H9 (cell line): ENCODE data around the gene PFKFB2. TPM values are rescaled to one million over a fixed set of nuclear protein-coding genes. Genes with fewer than 3 reads are reported as not detected.

ENCODE experiments used
- DNase-seq: peaks from one replicate; pipeline ENCODE4 v3.0.0-alpha.2; 2017
- H2AFZ ChIP-seq: one replicate; pipeline ENCODE4 v1.6.1; 2013; ENCODE audit warnings: mild to moderate bottlenecking, low read length, control low read depth, moderate library complexity
- H2AK5ac ChIP-seq: 2 replicates; pipeline ENCODE4 v1.6.1; 2013; ENCODE audit warnings: low read length, control low read depth, mixed read lengths; ENCODE audit not compliant: insufficient read length
- H2BK120ac ChIP-seq: one replicate; pipeline ENCODE4 v1.6.1; 2013; ENCODE audit warnings: low read depth, mild to moderate bottlenecking, low read length, control low read depth, inconsistent platforms; ENCODE audit not compliant: poor library complexity, severe bottlenecking
- H2BK12ac ChIP-seq: 2 replicates; pipeline ENCODE4 v1.6.1; 2013; ENCODE audit warnings: low read length, control low read depth, mixed read lengths, low read depth; ENCODE audit not compliant: insufficient read length
- H2BK15ac ChIP-seq: 2 replicates; pipeline ENCODE4 v1.6.1; 2013; ENCODE audit warnings: low read depth, low read length, control low read depth
- H2BK20ac ChIP-seq: one replicate; pipeline ENCODE4 v1.6.1; 2013; ENCODE audit warnings: low read depth, mild to moderate bottlenecking, low read length, control low read depth, inconsistent platforms; ENCODE audit not compliant: poor library complexity, severe bottlenecking
- H2BK5ac ChIP-seq: 2 replicates; pipeline ENCODE4 v1.6.1; 2013; ENCODE audit warnings: low read length, control low read depth, mixed read lengths; ENCODE audit not compliant: insufficient read length
- H3K14ac ChIP-seq: 2 replicates; pipeline ENCODE4 v1.6.1; 2013; ENCODE audit warnings: low read length, control low read depth; ENCODE audit not compliant: insufficient read depth
- H3K18ac ChIP-seq: 2 replicates; pipeline ENCODE4 v1.6.1; 2013; ENCODE audit warnings: low read depth, mild to moderate bottlenecking, mixed read lengths, low read length, control low read depth; ENCODE audit not compliant: insufficient read length
- H3K23ac ChIP-seq: 2 replicates; pipeline ENCODE4 v1.6.1; 2013; ENCODE audit warnings: low read length, control low read depth, mixed read lengths, low read depth; ENCODE audit not compliant: insufficient read length
- H3K23me2 ChIP-seq: 2 replicates; pipeline ENCODE4 v1.6.1; 2013; ENCODE audit warnings: low read depth, mild to moderate bottlenecking, mixed read lengths, low read length, control low read depth; ENCODE audit not compliant: insufficient read length, poor library complexity, severe bottlenecking
- H3K27ac ChIP-seq: 2 replicates; pipeline ENCODE4 v1.5.1; 2013; ENCODE audit warnings: low read length, control low read depth, mixed read lengths, low read depth; ENCODE audit not compliant: insufficient read length
- H3K27me3 ChIP-seq: 2 replicates; pipeline ENCODE4 v1.6.1; 2013; ENCODE audit warnings: low read length, control low read depth, inconsistent platforms; ENCODE audit not compliant: insufficient read depth
- H3K4ac ChIP-seq: 2 replicates; pipeline ENCODE4 v1.6.1; 2013; ENCODE audit warnings: low read depth, mild to moderate bottlenecking, control low read depth, inconsistent platforms, low read length, moderate library complexity
- H3K4me1 ChIP-seq: 2 replicates; pipeline ENCODE4 v1.6.1; 2013; ENCODE audit warnings: low read length, control low read depth, inconsistent platforms; ENCODE audit not compliant: insufficient read depth
- H3K4me2 ChIP-seq: 2 replicates; pipeline ENCODE4 v1.6.1; 2013; ENCODE audit warnings: low read length, control low read depth, mixed read lengths; ENCODE audit not compliant: insufficient read length, insufficient read depth
- H3K56ac ChIP-seq: 2 replicates; pipeline ENCODE4 v1.6.1; 2013; ENCODE audit warnings: low read depth, mild to moderate bottlenecking, mixed read lengths, low read length, control low read depth; ENCODE audit not compliant: insufficient read length
- H3K79me1 ChIP-seq: 2 replicates; pipeline ENCODE4 v1.6.1; 2013; ENCODE audit warnings: low read depth, mild to moderate bottlenecking, moderate library complexity, low read length, control low read depth, inconsistent platforms; ENCODE audit not compliant: insufficient read depth, poor library complexity, severe bottlenecking
- H3K79me2 ChIP-seq: 2 replicates; pipeline ENCODE4 v1.6.1; 2013; ENCODE audit warnings: low read length, control low read depth, inconsistent platforms; ENCODE audit not compliant: insufficient read depth
- H3K9ac ChIP-seq: 2 replicates; pipeline ENCODE4 v1.6.1; 2013; ENCODE audit warnings: low read length, control low read depth, mixed read lengths; ENCODE audit not compliant: insufficient read length; ENCODE audit errors: extremely low read depth
- H3K9me3 ChIP-seq: one replicate; pipeline ENCODE4 v1.6.1; 2013; ENCODE audit warnings: low read depth, low read length, inconsistent platforms; ENCODE audit not compliant: control insufficient read depth
- H3T11ph ChIP-seq: one replicate; pipeline ENCODE4 v1.6.1; 2013; ENCODE audit warnings: mild to moderate bottlenecking, low read length, control low read depth, inconsistent platforms
- H4K20me1 ChIP-seq: one replicate; pipeline ENCODE4 v1.6.1; 2013; ENCODE audit not compliant: control insufficient read depth, insufficient read length, insufficient read depth
- H4K5ac ChIP-seq: 2 replicates; pipeline ENCODE4 v1.6.1; 2013; ENCODE audit warnings: low read depth, mild to moderate bottlenecking, mixed read lengths, low read length, control low read depth; ENCODE audit not compliant: insufficient read length
- H4K8ac ChIP-seq: replicated peaks from 2 replicates; pipeline ENCODE4 v1.6.1; 2013; ENCODE audit warnings: low read length, control low read depth, mixed read lengths, low read depth; ENCODE audit not compliant: insufficient read length
- H4K91ac ChIP-seq: 2 replicates; pipeline ENCODE4 v1.6.1; 2013; ENCODE audit warnings: low read depth, mild to moderate bottlenecking, moderate library complexity, mixed read lengths, low read length, control low read depth; ENCODE audit not compliant: insufficient read length
- H3K27ac Mint-ChIP-seq, 3 experiments: 2 replicates in 2 of 3; 3 replicates in 1 of 3; pipeline ENCODE4 v1.8.0; 2020 to 2021; ENCODE audit warnings: mixed read lengths in 3 of 3, mild to moderate bottlenecking in 1 of 3, moderate library complexity in 1 of 3
- H3K27me3 Mint-ChIP-seq: 2 replicates; pipeline ENCODE4 v1.8.0; 2021; ENCODE audit warnings: low read depth, mild to moderate bottlenecking, moderate library complexity, mixed read lengths
- H3K36me3 Mint-ChIP-seq, 3 experiments: 2 replicates in 2 of 3; 3 replicates in 1 of 3; pipeline ENCODE4 v1.8.0; 2020 to 2021; ENCODE audit warnings: low read depth in 3 of 3, mixed read lengths in 3 of 3; ENCODE audit not compliant: insufficient read depth in 1 of 3
- H3K4me1 Mint-ChIP-seq, 2 experiments: 2 replicates each; pipeline ENCODE4 v1.8.0; 2020; ENCODE audit warnings: mixed read lengths in 2 of 2
- H3K4me3 Mint-ChIP-seq, 2 experiments: 2 replicates in 1 of 2; 3 replicates in 1 of 2; pipeline ENCODE4 v1.8.0; 2020 to 2021; ENCODE audit warnings: mild to moderate bottlenecking in 2 of 2, mixed read lengths in 2 of 2, moderate library complexity in 1 of 2
- H3K9me3 Mint-ChIP-seq, 2 experiments: 2 replicates in 1 of 2; 3 replicates in 1 of 2; pipeline ENCODE4 v1.8.0; 2020; ENCODE audit warnings: mild to moderate bottlenecking in 2 of 2, mixed read lengths in 2 of 2, moderate library complexity in 1 of 2
- CTCF ChIP-seq: fragments of 200-600 bp; sonication (generic); conservative IDR thresholded peaks from 3 replicates; pipeline ENCODE4 v1.8.0; 2021; ENCODE audit warnings: antibody characterized with exemption, mild to moderate bottlenecking
- WGBS: extraction: QIAGEN DNeasy Blood & Tissue Kit; methylation state at CpG from one replicate; pipeline ENCODE4 v1.1.7; 2013; ENCODE audit warnings: missing lambda C conversion rate, low lambda C conversion rate, mixed read lengths; ENCODE audit not compliant: insufficient read length; ENCODE audit errors: extremely low coverage; 5-methylcytosine and 5-hydroxymethylcytosine counted together
- total RNA-seq: library from RNA; stranded (reverse); gene quantifications from 2 replicates; pipeline ENCODE4 v1.2.1, GENCODE V29; 2021

PFKFB2 gene
- total RNA-seq, 1 experiment from 2014 or later = 14.6 TPM

GRCh38 chr1:207089627-207090355 lies 36.7 kb downstream of the PFKFB2 start:
- Histone ChIP-seq H3K4ac (no peak overlapping the region), H4K91ac (no peak overlapping the region), H2BK5ac (no peak overlapping the region), H2AFZ (no peak overlapping the region), H3K9me3 (no peaks in the 10 kb centered on the region), H2BK120ac (no peak overlapping the region), H2BK15ac (no peak overlapping the region), H2BK12ac (no peak overlapping the region), H3K79me1 (no peaks in the 10 kb centered on the region), H3K4me2 (no peak overlapping the region), H3T11ph (no peak overlapping the region), H3K27me3 (no peaks in the 10 kb centered on the region), H3K4me1 (no peaks in the 10 kb centered on the region; the same call in 1 of the 2 replicates), H3K56ac (no peak overlapping the region), H4K8ac (no peak overlapping the region), H2AK5ac (no peak overlapping the region), H3K23ac (no peak overlapping the region), H3K9ac (no peak overlapping the region), H3K14ac (no peak overlapping the region), H3K79me2 (no peaks in the 10 kb centered on the region), H4K20me1 (no peaks in the 10 kb centered on the region), H4K5ac (no peak overlapping the region), H3K27ac (no peak overlapping the region), H3K23me2 (no peaks in the 10 kb centered on the region), H2BK20ac (no peak overlapping the region), H3K18ac (no peak overlapping the region)
- no peaks in the 10 kb centered on the region for H3K9me3 Mint-ChIP-seq
- no peak for DNase-seq
- H3K4me1 Mint-ChIP-seq = peaks cover 5 to 9% of the 10 kb centered on the region in 2 experiments
- H3K4me3 Mint-ChIP-seq = no peak overlapping the region
- H3K27me3 Mint-ChIP-seq = no peaks in the 10 kb centered on the region
- no peaks in the 10 kb centered on the region for H3K36me3 Mint-ChIP-seq
- no CpG with 5 or more reads among the region's 17 CpGs for WGBS
- H3K27ac Mint-ChIP-seq = no peak overlapping the region
- TF ChIP-seq CTCF = no peak
